HepG2 (cell line): ENCODE measurements around the gene CLIC6. TPM values are rescaled to one million over a fixed set of nuclear protein-coding genes. Genes with fewer than 3 reads are reported as not detected.

Source experiments
- ATAC-seq: fragments of 200-7000 bp; cut with Tn5 transposase; 3 replicates; pipeline ENCODE4 v1.9.1; 2020; ENCODE audit warnings: mild to moderate bottlenecking, moderate library complexity
- BruUV-seq: library from RNA; stranded (reverse); fragments of 400-500 nt; replicated peaks from 2 replicates; lab custom pipeline; 2021; lab: Mats Ljungman, UMichigan
- CTCF ChIA-PET: fragments of 300-600 bp; formaldehyde crosslinking; extraction: SDS; loops from one replicate; lab custom pipeline; 2021; ENCODE audit warnings: low total read pairs, inconsistent platforms, low intra/inter-chr PET ratio; lab: Yijun Ruan, JAX
- POLR2A ChIA-PET: fragments of 350-600 bp; sonication (Branson Sonifier 250); formaldehyde crosslinking; loops from one replicate; lab custom pipeline; 2020; ENCODE audit warnings: antibody characterized with exemption, inconsistent platforms; lab: Yijun Ruan, JAX
- DNase-seq: peaks from one replicate; pipeline ENCODE4 v3.0.0-alpha.2; 2015; ENCODE audit warnings: low spot score
- FAIRE-seq: peaks from 3 replicates; lab custom pipeline; 2011; peaks lifted over from hg19 to GRCh38; lab: Jason Lieb, UNC
- H2AFZ ChIP-seq: one replicate; pipeline ENCODE4 v1.6.1; 2011; ENCODE audit warnings: low read length, inconsistent platforms
- H3K27ac ChIP-seq: fragments of 300-600 bp; 3 replicates; pipeline ENCODE4 v1.8.0; 2011; ENCODE audit warnings: mixed run types, mild to moderate bottlenecking, mixed read lengths, low read length, inconsistent platforms; ENCODE audit not compliant: insufficient read depth; ENCODE audit errors: extremely low read length
- H3K27me3 ChIP-seq, 2 experiments: fragments of 200-600 bp in 1 of 2; 2 replicates in 1 of 2; 3 replicates in 1 of 2; pipeline versions ENCODE4 v1.6.0 to v1.8.0; 2011; ENCODE audit warnings: low read length in 2 of 2, mild to moderate bottlenecking in 2 of 2, moderate library complexity in 2 of 2, inconsistent platforms in 1 of 2; ENCODE audit not compliant: insufficient read depth in 2 of 2, control insufficient read depth in 1 of 2
- H3K36me3 ChIP-seq, 2 experiments: fragments of 200-600 bp in 1 of 2; replicated peaks in 1 of 2; 2 replicates in 1 of 2; 3 replicates in 1 of 2; pipeline versions ENCODE4 v1.5.1 to v1.8.0; 2011; ENCODE audit warnings: low read length in 2 of 2, inconsistent platforms in 1 of 2; ENCODE audit not compliant: insufficient read depth in 2 of 2, control insufficient read depth in 1 of 2
- H3K4me1 ChIP-seq: 2 replicates; pipeline ENCODE4 v1.5.1; 2012; ENCODE audit warnings: low read length, inconsistent platforms; ENCODE audit not compliant: insufficient read depth
- H3K4me2 ChIP-seq: 2 replicates; pipeline ENCODE4 v1.6.0; 2011; ENCODE audit warnings: low read depth, low read length, inconsistent platforms
- H3K4me3 ChIP-seq, 3 experiments: fragments of 200-600 bp in 1 of 3; sonication (generic), shearing (Covaris generic) in 1 of 3; replicated peaks in 1 of 3; 2 replicates each; pipeline ENCODE4 v1.5.1; 2011 to 2016; ENCODE audit warnings: low read length in 3 of 3, inconsistent platforms in 2 of 3, low read depth in 2 of 3, mild to moderate bottlenecking in 2 of 3, control low read depth in 1 of 3, mixed read lengths in 1 of 3; ENCODE audit not compliant: insufficient read depth in 1 of 3
- H3K79me2 ChIP-seq: one replicate; pipeline ENCODE4 v1.6.1; 2011; ENCODE audit warnings: low read length, inconsistent platforms; ENCODE audit not compliant: insufficient read depth
- H3K9ac ChIP-seq: 2 replicates; pipeline ENCODE4 v1.6.0; 2011; ENCODE audit warnings: mild to moderate bottlenecking, low read depth, low read length, inconsistent platforms; ENCODE audit not compliant: insufficient read depth
- H3K9me3 ChIP-seq: 2 replicates; pipeline ENCODE4 v1.5.1; 2012; ENCODE audit warnings: mild to moderate bottlenecking, low read length
- H4K20me1 ChIP-seq: 2 replicates; pipeline ENCODE4 v1.6.0; 2011; ENCODE audit warnings: inconsistent platforms, mild to moderate bottlenecking, low read length, moderate library complexity; ENCODE audit not compliant: insufficient read depth
- ARID3A ChIP-seq: IDR thresholded peaks from 2 replicates; pipeline ENCODE4 v1.6.1; 2012; ENCODE audit warnings: low read depth, low read length, improper control_type of control experiment
- BCL6 ChIP-seq: IDR thresholded peaks from 2 replicates; pipeline ENCODE4 v1.6.1; 2016; ENCODE audit warnings: missing genetic modification reagents, missing compliant biosample characterization
- CBX1 ChIP-seq: IDR thresholded peaks from one replicate; pipeline ENCODE4 v1.6.1; 2016; ENCODE audit warnings: antibody characterized with exemption, low read depth
- FIP1L1 ChIP-seq: fragments of 200-400 bp; formaldehyde crosslinking; IDR thresholded peaks from 2 replicates; pipeline ENCODE4 v1.6.1; 2018; ENCODE audit warnings: low read depth, mild to moderate bottlenecking, low read length, moderate library complexity, borderline replicate concordance; ENCODE audit not compliant: insufficient read depth
- FOXK2 ChIP-seq: fragments of 450-650 bp; IDR thresholded peaks from 2 replicates; pipeline ENCODE4 v1.6.1; 2016
- HMGXB4 ChIP-seq, 2 experiments: sonication (generic) in 1 of 2; formaldehyde crosslinking in 1 of 2; IDR thresholded peaks; 2 replicates each; pipeline versions ENCODE4 v1.4.0 to v1.6.1; 2018 to 2020; ENCODE audit warnings: missing genetic modification reagents in 2 of 2, borderline replicate concordance in 1 of 2, low read depth in 1 of 2, mild to moderate bottlenecking in 1 of 2, missing biosample characterization in 1 of 2
- KDM5A ChIP-seq: fragments of 200-600 bp; sonication (generic); IDR thresholded peaks from 2 replicates; pipeline ENCODE4 v1.7.0; 2018; ENCODE audit warnings: antibody characterized with exemption, mild to moderate bottlenecking, low read length, borderline replicate concordance
- KLF16 ChIP-seq, 2 experiments: sonication (generic) in 1 of 2; formaldehyde crosslinking in 1 of 2; IDR thresholded peaks; 2 replicates each; pipeline versions ENCODE4 v1.6.1 to v1.8.0; 2016 to 2023; ENCODE audit warnings: missing genetic modification reagents in 2 of 2, missing compliant biosample characterization in 1 of 2
- ONECUT2 ChIP-seq: sonication (generic); formaldehyde crosslinking; IDR thresholded peaks from 2 replicates; pipeline ENCODE4 v1.4.0; 2020; ENCODE audit warnings: missing genetic modification reagents
- PHB2 ChIP-seq: fragments of 450-650 bp; IDR thresholded peaks from 2 replicates; pipeline ENCODE4 v1.6.1; 2018; ENCODE audit not compliant: partially characterized antibody
- ZBTB39 ChIP-seq: sonication (generic); formaldehyde crosslinking; IDR thresholded peaks from 2 replicates; pipeline ENCODE4 v1.5.0; 2020; ENCODE audit warnings: missing genetic modification reagents
- ZNF17 ChIP-seq: sonication (generic); formaldehyde crosslinking; IDR thresholded peaks from 2 replicates; pipeline ENCODE4 v1.5.0; 2020; ENCODE audit warnings: mild to moderate bottlenecking, missing genetic modification reagents
- ZNF207 ChIP-seq: fragments of 450-650 bp; IDR thresholded peaks from 2 replicates; pipeline ENCODE4 v1.6.1; 2016; ENCODE audit warnings: antibody characterized with exemption, borderline replicate concordance
- ZNF354B ChIP-seq: sonication (generic); formaldehyde crosslinking; IDR thresholded peaks from 2 replicates; pipeline ENCODE4 v1.8.0; 2022; ENCODE audit warnings: mild to moderate bottlenecking, missing genetic modification reagents
- ZSCAN21 ChIP-seq: sonication (generic); formaldehyde crosslinking; IDR thresholded peaks from 2 replicates; pipeline ENCODE4 v1.8.0; 2022; ENCODE audit warnings: mild to moderate bottlenecking, missing genetic modification reagents, moderate library complexity, borderline replicate concordance
- WGBS: methylation state at CpG from one replicate; pipeline ENCODE4 v1.1.6; 2017; ENCODE audit warnings: low lambda C conversion rate; 5-methylcytosine and 5-hydroxymethylcytosine counted together
- in situ Hi-C: cut with HindIII; loops from 2 replicates; pipeline ENCODE4 v1.10.0; 2017; ENCODE audit warnings: low pct_unique_long_range_greater_than_20kb; ENCODE audit not compliant: extremely low pct_ligation_motif_present
- intact Hi-C: fragments of 100-400 bp; cut with micrococcal nuclease; formaldehyde crosslinking; loops from one replicate; pipeline ENCODE4 v1.10.0; 2022; ENCODE audit not compliant: unreplicated experiment
- polyA plus RNA-seq, 8 experiments: library from polyadenylated mRNA; depleted of rRNA in 3 of 8; stranded (reverse) in 7 of 8; unstranded in 1 of 8; fragments of >200 nt; fragmentation: Illumina TruSeq in 4 of 8; extraction: Trizol in 4 of 8; gene quantifications; 2 replicates each; pipeline versions ENCODE4 v1.2.1 to v1.2.3, GENCODE V29; 2011 to 2016; ENCODE audit warnings: low read depth in 4 of 8, missing spikeins in 1 of 8, mixed read lengths in 1 of 8; ENCODE audit not compliant: insufficient read depth in 1 of 8
- total RNA-seq, 5 experiments: library from RNA; depleted of rRNA; stranded (reverse); fragments of >200 nt; fragmentation: Illumina TruSeq; extraction: Trizol; gene quantifications; 2 replicates each; pipeline ENCODE4 v1.2.3, GENCODE V29; 2016; ENCODE audit warnings: low read depth in 1 of 5
- TF ChIP-seq, protein P1 (sequence below): sonication (generic); formaldehyde crosslinking; IDR thresholded peaks from 2 replicates; pipeline ENCODE4 v1.4.0; 2020; ENCODE audit warnings: missing genetic modification reagents

CLIC6 gene
- total and polyA plus RNA-seq, 2 of the 13 experiments (the other 11 are each of a cell fraction or from before 2014, with no cell fraction given): not detected

DNA sequence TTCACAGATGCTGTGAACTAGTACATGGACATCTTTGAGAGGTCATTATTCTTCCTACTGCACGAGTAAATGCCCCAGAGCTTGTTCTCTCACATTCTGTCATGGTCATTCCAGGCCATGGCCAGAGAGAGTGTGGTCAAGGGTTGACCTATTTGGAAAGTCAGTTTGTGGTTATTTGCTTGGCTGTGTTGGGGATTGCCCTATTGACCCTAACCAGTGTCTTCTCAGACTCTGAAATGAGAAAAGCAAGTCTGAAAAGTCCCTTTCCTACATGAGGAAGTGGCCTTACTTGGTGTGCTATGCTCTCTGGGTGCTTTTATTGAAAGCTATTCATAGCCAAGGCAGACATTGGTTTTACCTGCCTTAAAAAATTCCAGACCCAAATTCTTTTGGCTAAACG, 26.6 kb downstream of the CLIC6 start:
- in situ Hi-C loops: loop anchor here (10.0 kb wide), 1 partner anchor 1149 kb away; no protein-coding TSS in a partner anchor

More for the DNA sequence above, 26.6 kb downstream of the CLIC6 start:
- no peak for FAIRE-seq
- Histone ChIP-seq H3K9me3 (no peaks in the 10 kb centered on the region), H3K4me3 (no peak overlapping the region), H2AFZ (no peak overlapping the region), H3K79me2 (no peaks in the 10 kb centered on the region), H3K4me1 (0 out of 2 replicates have a peak, but pooled peaks cover 13% of the 10 kb centered on the region), H4K20me1 (no peaks in the 10 kb centered on the region), H3K4me2 (no peak overlapping the region), H3K27ac (no peak overlapping the region), H3K9ac (no peak overlapping the region), H3K27me3 (peaks cover 0 to 23% of the 10 kb centered on the region in 2 experiments; a peak in 2 of 5 replicates), H3K36me3 (no peaks in the 10 kb centered on the region)
- TF ChIP-seq ZNF17 (CRISPR knock-in tag): no peak
- TF ChIP-seq ZNF354B (CRISPR knock-in tag): no peak
- TF ChIP-seq HMGXB4 (CRISPR knock-in tag; IDR thresholded peaks at IDR 0.05; ENCODE audit: borderline replicate concordance in 1 of 2, low read depth in 1 of 2): no peak
- TF ChIP-seq KDM5A: no peak
- TF ChIP-seq KLF16 (CRISPR knock-in tag; IDR thresholded peaks at IDR 0.05): no peak
- no peak for TF ChIP-seq ZBTB39 (CRISPR knock-in tag)
- no peak for TF ChIP-seq ARID3A
- TF ChIP-seq ZSCAN21: no peak
- no peak for TF ChIP-seq BCL6
- no peak for TF ChIP-seq ONECUT2
- TF ChIP-seq FOXK2: no peak
- TF ChIP-seq FIP1L1: no peak
- no peak for TF ChIP-seq CBX1
- TF ChIP-seq ZNF207: no peak
- TF ChIP-seq PHB2: no peak
- TF ChIP-seq, protein P1, sequence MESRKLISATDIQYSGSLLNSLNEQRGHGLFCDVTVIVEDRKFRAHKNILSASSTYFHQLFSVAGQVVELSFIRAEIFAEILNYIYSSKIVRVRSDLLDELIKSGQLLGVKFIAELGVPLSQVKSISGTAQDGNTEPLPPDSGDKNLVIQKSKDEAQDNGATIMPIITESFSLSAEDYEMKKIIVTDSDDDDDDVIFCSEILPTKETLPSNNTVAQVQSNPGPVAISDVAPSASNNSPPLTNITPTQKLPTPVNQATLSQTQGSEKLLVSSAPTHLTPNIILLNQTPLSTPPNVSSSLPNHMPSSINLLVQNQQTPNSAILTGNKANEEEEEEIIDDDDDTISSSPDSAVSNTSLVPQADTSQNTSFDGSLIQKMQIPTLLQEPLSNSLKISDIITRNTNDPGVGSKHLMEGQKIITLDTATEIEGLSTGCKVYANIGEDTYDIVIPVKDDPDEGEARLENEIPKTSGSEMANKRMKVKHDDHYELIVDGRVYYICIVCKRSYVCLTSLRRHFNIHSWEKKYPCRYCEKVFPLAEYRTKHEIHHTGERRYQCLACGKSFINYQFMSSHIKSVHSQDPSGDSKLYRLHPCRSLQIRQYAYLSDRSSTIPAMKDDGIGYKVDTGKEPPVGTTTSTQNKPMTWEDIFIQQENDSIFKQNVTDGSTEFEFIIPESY (CRISPR knock-in tag): no peak
- ChIA-PET CTCF (no interaction called here), POLR2A (no interaction called here)
- no peak for ATAC-seq
- no TSS peak for BruUV-seq
- whole genome bisulfite sequencing: 0% methylated on average over 2 of the region's 2 CpGs
- intact Hi-C loops: no loop called here
- DNase-seq: no peak
